Right lobe of liver (tissue), 4 donors: ENCODE measurements around the gene PHLDB3.

Experiments used
- CTCF ChIP-seq, 4 donors: fragments of 200-600 bp in 3 of 4; fragments of 450-650 bp in 1 of 4; IDR thresholded peaks; one replicate each; pipeline versions ENCODE4 v1.5.1 to v1.8.0; 2016 to 2022; ENCODE audit warnings: antibody characterized with exemption in 4 of 4, mild to moderate bottlenecking in 2 of 4
- POLR2A ChIP-seq: fragments of 450-650 bp; IDR thresholded peaks from one replicate; pipeline ENCODE4 v1.6.1; 2017; ENCODE audit warnings: antibody characterized with exemption, mild to moderate bottlenecking
- donor health status: DM: no; HTN: no; CAD: no.
- donor health status: DM: no; HTN: no; CAD: no.
- donor health status: DM: no; HTN: yes; CAD: no.

GRCh38 chr19:43478323-43478722 lies 26.2 kb downstream of the PHLDB3 start:
- no peak for TF ChIP-seq CTCF (IDR thresholded peaks at IDR 0.05)
- no peak for TF ChIP-seq POLR2A
